ENCODE data around the gene KCNG1. TPM values are rescaled to one million over a fixed set of nuclear protein-coding genes. Genes with fewer than 3 reads are reported as not detected.

Gene KCNG1, protein sequence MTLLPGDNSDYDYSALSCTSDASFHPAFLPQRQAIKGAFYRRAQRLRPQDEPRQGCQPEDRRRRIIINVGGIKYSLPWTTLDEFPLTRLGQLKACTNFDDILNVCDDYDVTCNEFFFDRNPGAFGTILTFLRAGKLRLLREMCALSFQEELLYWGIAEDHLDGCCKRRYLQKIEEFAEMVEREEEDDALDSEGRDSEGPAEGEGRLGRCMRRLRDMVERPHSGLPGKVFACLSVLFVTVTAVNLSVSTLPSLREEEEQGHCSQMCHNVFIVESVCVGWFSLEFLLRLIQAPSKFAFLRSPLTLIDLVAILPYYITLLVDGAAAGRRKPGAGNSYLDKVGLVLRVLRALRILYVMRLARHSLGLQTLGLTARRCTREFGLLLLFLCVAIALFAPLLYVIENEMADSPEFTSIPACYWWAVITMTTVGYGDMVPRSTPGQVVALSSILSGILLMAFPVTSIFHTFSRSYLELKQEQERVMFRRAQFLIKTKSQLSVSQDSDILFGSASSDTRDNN
- 3.6 TPM for total RNA-seq (ENCODE audit: unreplicated experiment)
- long read RNA-seq: 0 reads

DNA sequence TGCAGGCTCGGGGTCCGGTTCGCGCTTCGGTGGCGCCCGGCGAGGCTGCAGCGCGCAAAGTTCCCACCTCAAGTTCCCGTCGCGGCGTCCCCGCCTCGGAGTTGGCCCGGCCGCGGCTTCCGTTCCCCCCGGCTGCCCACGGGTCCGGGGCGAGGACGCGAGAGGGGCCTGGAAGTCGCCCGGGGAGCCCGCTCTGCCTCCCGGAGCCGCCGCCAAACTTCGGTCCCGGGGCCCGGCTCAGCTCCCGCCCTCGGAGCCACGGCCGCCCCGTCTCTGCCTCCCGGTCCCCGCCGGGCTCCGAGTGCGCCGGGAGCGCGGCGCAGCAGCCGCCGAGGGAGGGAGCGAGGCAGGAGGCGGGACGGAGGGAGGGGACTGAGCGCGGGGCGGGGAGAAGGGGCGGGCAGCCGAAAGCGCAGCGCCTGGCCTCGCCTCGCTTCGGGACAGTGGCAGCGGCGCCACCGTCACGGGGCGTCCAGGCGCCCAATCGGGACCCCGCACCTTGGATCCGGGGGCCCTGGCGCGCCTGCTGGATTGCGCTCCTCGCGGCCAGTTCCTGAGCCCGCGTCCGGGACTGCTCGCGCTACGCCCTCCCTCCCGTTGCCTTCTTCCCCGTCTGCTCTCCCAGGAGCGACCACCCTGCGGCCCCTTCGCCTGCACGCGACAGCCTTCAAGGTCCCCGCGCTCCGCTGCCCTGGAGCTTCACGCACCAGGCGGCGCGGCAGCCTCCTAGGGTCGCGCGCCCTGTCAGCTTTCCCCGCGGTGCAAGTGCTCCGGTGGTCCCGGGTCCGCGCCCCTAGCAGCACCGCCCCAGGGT is at the start of gene KCNG1:
KCNG1 (minus strand) TSS at position 305 of the 814 bp plus-strand sequence. CDS start 12,769 bp downstream, outside the sequence.
- Mint-ChIP-seq H3K4me1 (ENCODE audit: low read depth, unreplicated experiment) (no peaks in the 10 kb centered on the region), H3K4me3 (ENCODE audit: unreplicated experiment) (peak within 1 kb of the TSS; percentile 89), H3K27me3 (ENCODE audit: unreplicated experiment) (peaks cover 26% of the 10 kb centered on the region), H3K27ac (ENCODE audit: unreplicated experiment) (no peak within 1 kb of the TSS), H3K36me3 (ENCODE audit: unreplicated experiment) (no peaks in the 10 kb centered on the region), H3K9me3 (ENCODE audit: unreplicated experiment) (peaks cover 10% of the 10 kb centered on the region)
- peak; percentile 84 for DNase-seq
- TF ChIP-seq, protein P1, sequence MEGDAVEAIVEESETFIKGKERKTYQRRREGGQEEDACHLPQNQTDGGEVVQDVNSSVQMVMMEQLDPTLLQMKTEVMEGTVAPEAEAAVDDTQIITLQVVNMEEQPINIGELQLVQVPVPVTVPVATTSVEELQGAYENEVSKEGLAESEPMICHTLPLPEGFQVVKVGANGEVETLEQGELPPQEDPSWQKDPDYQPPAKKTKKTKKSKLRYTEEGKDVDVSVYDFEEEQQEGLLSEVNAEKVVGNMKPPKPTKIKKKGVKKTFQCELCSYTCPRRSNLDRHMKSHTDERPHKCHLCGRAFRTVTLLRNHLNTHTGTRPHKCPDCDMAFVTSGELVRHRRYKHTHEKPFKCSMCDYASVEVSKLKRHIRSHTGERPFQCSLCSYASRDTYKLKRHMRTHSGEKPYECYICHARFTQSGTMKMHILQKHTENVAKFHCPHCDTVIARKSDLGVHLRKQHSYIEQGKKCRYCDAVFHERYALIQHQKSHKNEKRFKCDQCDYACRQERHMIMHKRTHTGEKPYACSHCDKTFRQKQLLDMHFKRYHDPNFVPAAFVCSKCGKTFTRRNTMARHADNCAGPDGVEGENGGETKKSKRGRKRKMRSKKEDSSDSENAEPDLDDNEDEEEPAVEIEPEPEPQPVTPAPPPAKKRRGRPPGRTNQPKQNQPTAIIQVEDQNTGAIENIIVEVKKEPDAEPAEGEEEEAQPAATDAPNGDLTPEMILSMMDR (IDR thresholded peaks at IDR 0.05; ENCODE audit: partially characterized antibody, unreplicated experiment): no peak

DNA sequence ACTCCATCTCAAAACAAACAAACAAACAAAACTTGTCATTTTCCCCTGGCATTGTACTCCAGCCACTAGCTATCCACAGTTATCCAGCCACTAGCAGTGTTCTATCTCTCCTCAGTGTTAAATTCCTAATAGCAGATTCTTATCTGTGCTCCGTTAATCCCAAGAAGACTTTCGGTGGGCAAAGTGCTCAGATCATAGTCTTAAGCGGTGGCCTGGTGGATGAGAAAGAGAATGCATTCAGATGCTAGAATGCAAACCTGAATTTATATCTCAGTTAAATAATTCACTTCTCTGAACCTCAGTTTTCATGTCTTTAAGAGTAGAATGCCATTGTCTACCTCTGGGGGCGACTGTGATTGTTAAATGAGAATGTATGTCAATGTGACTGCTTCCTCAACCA is 47.7 kb upstream of the KCNG1 start:
- Mint-ChIP-seq H3K4me3 (ENCODE audit: unreplicated experiment) (no peak overlapping the region), H3K4me1 (ENCODE audit: low read depth, unreplicated experiment) (no peaks in the 10 kb centered on the region), H3K9me3 (ENCODE audit: unreplicated experiment) (no peaks in the 10 kb centered on the region), H3K27ac (ENCODE audit: unreplicated experiment) (no peak overlapping the region), H3K36me3 (ENCODE audit: unreplicated experiment) (no peaks in the 10 kb centered on the region), H3K27me3 (ENCODE audit: unreplicated experiment) (peaks cover 7% of the 10 kb centered on the region)
- DNase-seq: no peak
- TF ChIP-seq, protein P1 (IDR thresholded peaks at IDR 0.05; ENCODE audit: partially characterized antibody, unreplicated experiment): no peak

DNA sequence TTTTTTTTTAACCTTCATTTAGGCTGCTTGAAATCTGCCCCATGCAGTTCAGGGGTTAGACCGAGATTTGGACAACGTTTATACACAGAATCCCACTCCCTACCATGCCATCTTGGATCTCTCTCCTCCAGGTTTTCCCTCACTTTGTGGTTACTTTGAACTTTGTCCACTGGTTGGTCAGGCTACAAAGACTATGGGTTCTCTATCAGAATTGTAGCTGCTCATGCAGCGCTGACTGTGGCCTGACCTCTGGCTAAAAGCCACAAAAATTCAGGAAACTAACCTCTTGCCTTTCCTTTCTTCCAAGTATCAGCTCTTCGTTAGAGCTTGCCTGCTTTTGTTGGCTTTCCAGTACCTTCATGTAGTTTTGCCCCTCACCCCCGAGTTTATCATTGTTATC is 44.9 kb upstream of the KCNG1 start:
- H3K27me3 Mint-ChIP-seq (ENCODE audit: unreplicated experiment): peaks cover 2% of the 10 kb centered on the region
- H3K4me1 Mint-ChIP-seq (ENCODE audit: low read depth, unreplicated experiment): no peaks in the 10 kb centered on the region
- no peaks in the 10 kb centered on the region for H3K9me3 Mint-ChIP-seq (ENCODE audit: unreplicated experiment)
- H3K27ac Mint-ChIP-seq (ENCODE audit: unreplicated experiment): no peak overlapping the region
- H3K4me3 Mint-ChIP-seq (ENCODE audit: unreplicated experiment): no peak overlapping the region
- no peaks in the 10 kb centered on the region for H3K36me3 Mint-ChIP-seq (ENCODE audit: unreplicated experiment)
- DNase-seq: no peak
- TF ChIP-seq, protein P1 (IDR thresholded peaks at IDR 0.05; ENCODE audit: partially characterized antibody, unreplicated experiment): no peak

DNA sequence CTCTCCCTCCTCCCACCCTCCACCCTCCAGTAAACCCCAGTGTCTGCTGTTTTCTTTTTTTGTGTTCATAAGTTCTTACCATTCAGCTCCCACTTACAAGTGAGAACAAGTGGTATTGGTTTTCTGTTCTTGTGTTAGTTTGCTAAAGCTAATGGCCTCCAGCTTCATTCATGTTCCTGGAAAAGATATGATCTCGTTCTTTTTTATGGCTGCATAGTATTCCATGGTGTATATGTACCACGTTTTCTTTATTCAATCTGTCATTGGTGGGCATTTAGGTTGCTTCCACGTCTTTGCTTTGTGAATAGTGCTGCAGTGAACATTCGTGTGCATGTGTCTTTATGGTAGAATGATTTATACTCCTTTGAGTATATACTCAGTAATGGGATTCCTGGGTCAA is 42.7 kb upstream of the KCNG1 start:
- Mint-ChIP-seq H3K9me3 (ENCODE audit: unreplicated experiment) (no peaks in the 10 kb centered on the region), H3K27ac (ENCODE audit: unreplicated experiment) (no peak overlapping the region), H3K36me3 (ENCODE audit: unreplicated experiment) (no peaks in the 10 kb centered on the region), H3K27me3 (ENCODE audit: unreplicated experiment) (no peaks in the 10 kb centered on the region), H3K4me3 (ENCODE audit: unreplicated experiment) (no peak overlapping the region), H3K4me1 (ENCODE audit: low read depth, unreplicated experiment) (no peaks in the 10 kb centered on the region)
- TF ChIP-seq, protein P1 (IDR thresholded peaks at IDR 0.05; ENCODE audit: partially characterized antibody, unreplicated experiment): no peak
- DNase-seq: no peak

Data from glutamatergic neuron (in vitro differentiated cells).